Fibroblast of lung (primary cell): ENCODE measurements around the gene FAM117B.

Source experiments
- CTCF ChIP-seq, 2 donors: IDR thresholded peaks in 1 of 2; conservative IDR thresholded peaks in 1 of 2; 1 replicate in 1 of 2; 2 replicates in 1 of 2; pipeline ENCODE4 v1.5.1; 2011 to 2012; ENCODE audit warnings: low read length in 2 of 2, control low read depth in 1 of 2, inconsistent platforms in 1 of 2, low read depth in 1 of 2, mild to moderate bottlenecking in 1 of 2
- EZH2 ChIP-seq: IDR thresholded peaks from 2 replicates; pipeline ENCODE4 v1.5.1; 2012; ENCODE audit warnings: low read length, control low read depth, mild to moderate bottlenecking; ENCODE audit errors: missing control alignments

- no peak for TF ChIP-seq CTCF (conservative IDR thresholded peaks at IDR 0.05 in 1 of 2, IDR thresholded peaks at IDR 0.05 in 1 of 2; ENCODE audit: low read depth in 1 of 2, low read length in 2 of 2)
- no peak for TF ChIP-seq EZH2
Observed at GRCh38 chr2:202633470-202633869, 1.3 kb upstream of the FAM117B start.
